Activated naive CD4-positive, alpha-beta T cell treated with anti-CD3 and anti-CD28 coated beads, Interleukin-2, amount 10 ng/mL, durations not matched to agents 7 days and 5 days (primary cell): ENCODE data around the gene GRIK4.

Experiments
- CTCF ChIA-PET: fragments of 350-600 bp; sonication (Branson Sonifier 250); formaldehyde crosslinking; loops from one replicate; lab custom pipeline; 2021; ENCODE audit warnings: antibody characterized with exemption; lab: Charles Lee
- DNase-seq: peaks from one replicate; pipeline ENCODE4 v3.0.0-alpha.2; 2020
- H3K27ac Mint-ChIP-seq: one replicate; pipeline ENCODE4 v1.8.0; 2021; ENCODE audit warnings: mild to moderate bottlenecking, moderate library complexity, mixed read lengths
- H3K27me3 Mint-ChIP-seq: one replicate; pipeline ENCODE4 v1.8.0; 2021; ENCODE audit warnings: mild to moderate bottlenecking, mixed read lengths
- H3K36me3 Mint-ChIP-seq: one replicate; pipeline ENCODE4 v1.8.0; 2021; ENCODE audit warnings: mixed read lengths
- H3K4me1 Mint-ChIP-seq: one replicate; pipeline ENCODE4 v1.8.0; 2021; ENCODE audit warnings: mixed read lengths
- H3K4me3 Mint-ChIP-seq: one replicate; pipeline ENCODE4 v1.8.0; 2021; ENCODE audit warnings: mild to moderate bottlenecking, moderate library complexity, mixed read lengths
- H3K9me3 Mint-ChIP-seq: one replicate; pipeline ENCODE4 v1.8.0; 2021; ENCODE audit warnings: mixed read lengths

GRIK4 gene

DNA sequence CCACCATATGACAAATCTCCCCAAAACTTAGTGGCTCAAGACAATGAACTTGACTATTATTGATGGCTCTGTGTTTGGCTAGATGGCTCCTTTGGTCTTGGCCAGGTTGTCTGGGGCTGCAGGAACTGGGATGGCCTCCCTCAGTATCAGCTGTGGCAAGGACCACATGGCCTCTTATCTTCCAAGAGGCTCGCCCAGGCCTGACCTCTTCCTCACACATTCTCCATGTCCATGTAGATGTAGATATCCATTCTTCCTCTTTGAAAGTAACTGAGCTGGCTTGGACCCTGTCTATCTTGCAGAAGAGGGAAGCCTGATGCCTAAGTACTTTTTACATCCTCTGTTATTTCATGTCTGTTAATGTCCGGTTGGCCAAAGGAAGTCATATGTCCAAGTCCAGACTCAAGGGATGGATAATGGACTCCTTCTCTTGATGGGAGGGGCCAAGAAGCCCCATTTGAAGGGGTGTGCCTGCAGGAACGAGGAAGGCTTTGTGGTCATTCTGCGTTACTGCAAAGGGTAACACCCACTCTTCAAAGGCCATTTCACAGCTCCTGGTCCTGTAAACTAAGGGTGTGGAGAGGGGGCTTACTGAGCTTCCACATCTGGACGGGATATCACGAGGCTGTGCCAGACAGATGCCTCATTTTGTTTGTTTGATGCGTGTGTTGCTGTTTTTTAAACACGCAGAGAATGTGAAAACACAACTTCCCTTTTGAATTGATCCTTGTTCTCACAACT lies 87.1 kb downstream of the GRIK4 start:
- Mint-ChIP-seq H3K4me3 (no peak overlapping the region), H3K27ac (no peak overlapping the region), H3K36me3 (no peaks in the 10 kb centered on the region), H3K4me1 (no peaks in the 10 kb centered on the region), H3K9me3 (no peaks in the 10 kb centered on the region), H3K27me3 (peaks cover 12% of the 10 kb centered on the region)
- CTCF ChIA-PET, result interaction anchor here (0.5 kb wide), 1 partner anchor 42 kb away, joined by 3 read pairs; no protein-coding TSS in a partner anchor
- DNase-seq, result no peak

DNA sequence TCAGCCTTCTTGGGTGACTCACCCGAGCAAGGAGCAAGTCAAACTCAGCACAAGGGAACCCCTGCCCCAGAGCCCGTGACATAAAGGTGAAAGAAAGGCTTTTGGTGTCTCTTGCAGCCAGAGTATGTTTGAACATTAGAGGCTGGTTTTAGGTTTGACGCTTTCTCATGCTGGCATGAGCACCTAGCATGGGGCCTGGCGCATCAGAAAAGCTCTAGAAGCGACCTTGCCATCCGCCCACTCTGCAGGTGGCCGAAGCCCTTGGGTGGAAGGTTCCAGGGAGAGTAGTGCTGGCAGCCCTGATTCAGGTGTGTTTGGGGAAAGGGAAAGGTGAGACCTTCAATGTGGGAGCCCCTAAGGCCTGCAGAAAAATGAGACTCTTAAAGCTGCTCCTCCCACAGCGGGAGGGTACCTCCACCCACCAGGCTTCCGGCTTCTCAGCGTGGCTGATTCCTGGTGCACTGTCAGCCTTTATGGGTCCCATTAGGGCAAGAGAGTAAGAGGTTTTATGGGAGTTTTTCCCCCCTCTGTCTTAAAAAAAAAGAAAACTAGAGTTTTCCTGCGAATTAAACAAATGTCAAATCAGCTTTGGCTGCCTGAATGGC lies 88.4 kb downstream of the GRIK4 start:
- Mint-ChIP-seq H3K4me1 (no peaks in the 10 kb centered on the region), H3K27ac (no peak overlapping the region), H3K4me3 (no peak overlapping the region), H3K36me3 (no peaks in the 10 kb centered on the region), H3K9me3 (no peaks in the 10 kb centered on the region), H3K27me3 (peaks cover 12% of the 10 kb centered on the region)
- DNase-seq, result no peak
- CTCF ChIA-PET, result no interaction called here

DNA sequence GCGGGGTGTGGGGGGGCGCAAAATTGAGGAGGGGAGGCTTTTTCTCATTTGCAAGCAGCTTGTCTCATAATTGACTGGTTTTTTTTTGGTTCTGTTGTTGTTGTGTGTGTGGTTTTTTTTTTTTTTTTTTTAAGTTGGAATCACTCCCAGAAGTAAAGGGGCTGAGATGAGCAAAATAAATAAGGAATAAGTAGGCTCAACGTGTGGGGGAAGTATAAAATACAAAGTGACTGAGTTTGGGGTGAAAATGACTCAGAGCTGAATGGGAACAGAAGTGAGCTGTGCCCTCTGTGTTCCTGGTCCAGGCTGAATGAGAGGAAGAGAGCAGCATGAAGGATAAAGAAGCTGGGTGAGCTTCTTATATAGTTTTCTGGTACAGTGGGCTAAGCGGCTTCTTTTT lies 90.0 kb downstream of the GRIK4 start:
- H3K27me3 Mint-ChIP-seq, result peaks cover 12% of the 10 kb centered on the region
- H3K4me3 Mint-ChIP-seq, result no peak overlapping the region
- no peaks in the 10 kb centered on the region for H3K4me1 Mint-ChIP-seq
- CTCF ChIA-PET, result interaction anchor here (0.7 kb wide), 1 partner anchor 85 kb away, joined by 3 read pairs; no protein-coding TSS in a partner anchor
- no peak overlapping the region for H3K27ac Mint-ChIP-seq
- no peaks in the 10 kb centered on the region for H3K9me3 Mint-ChIP-seq
- H3K36me3 Mint-ChIP-seq, result no peaks in the 10 kb centered on the region
- DNase-seq, result no peak

DNA sequence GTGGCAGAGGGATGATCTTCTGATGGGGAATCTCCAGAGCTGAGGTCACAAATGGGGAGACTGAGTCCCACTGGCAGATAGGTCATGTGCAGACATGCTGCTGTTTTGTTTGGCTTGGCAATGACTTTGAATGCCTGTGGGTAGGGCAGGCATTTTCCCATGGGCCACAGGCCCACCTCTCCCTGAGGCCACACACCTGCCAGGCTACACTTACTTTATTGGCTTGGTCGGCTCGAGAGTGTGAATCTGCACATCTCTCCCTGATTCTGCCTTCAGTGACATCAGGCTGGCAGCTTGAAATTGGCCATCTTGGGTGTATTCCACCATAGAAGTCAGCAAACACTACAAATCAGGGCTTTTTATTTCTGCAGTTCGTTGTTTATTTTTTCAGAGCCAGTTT lies 91.5 kb downstream of the GRIK4 start:
- CTCF ChIA-PET, result no interaction called here
- no peak for DNase-seq
- H3K27me3 Mint-ChIP-seq, result peaks cover 10% of the 10 kb centered on the region
- H3K4me3 Mint-ChIP-seq, result no peak overlapping the region
- H3K4me1 Mint-ChIP-seq, result no peaks in the 10 kb centered on the region
- no peaks in the 10 kb centered on the region for H3K9me3 Mint-ChIP-seq
- no peaks in the 10 kb centered on the region for H3K36me3 Mint-ChIP-seq
- no peak overlapping the region for H3K27ac Mint-ChIP-seq

DNA sequence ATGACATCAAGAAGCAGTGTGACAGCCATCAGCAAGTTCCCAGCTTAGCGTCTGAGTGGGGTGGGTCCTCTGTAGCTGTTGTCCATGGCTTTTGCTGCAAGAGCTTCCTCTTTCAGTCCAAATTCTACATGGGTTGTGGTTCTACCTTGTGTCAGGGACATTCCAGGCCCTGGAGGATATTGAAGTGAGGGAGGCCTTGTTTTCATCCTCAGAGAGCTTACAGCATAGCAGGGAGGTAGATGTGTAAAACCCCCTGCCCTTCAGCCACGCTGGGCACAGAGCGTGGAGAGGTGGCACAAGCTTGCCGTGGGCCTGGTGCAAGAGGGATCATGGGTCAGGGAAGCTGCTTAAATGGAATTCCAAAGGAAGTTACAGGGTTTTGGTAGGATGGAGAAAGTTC lies 93.9 kb downstream of the GRIK4 start:
- no peaks in the 10 kb centered on the region for H3K9me3 Mint-ChIP-seq
- no peaks in the 10 kb centered on the region for H3K36me3 Mint-ChIP-seq
- H3K27ac Mint-ChIP-seq, result no peak overlapping the region
- H3K4me3 Mint-ChIP-seq, result no peak overlapping the region
- H3K27me3 Mint-ChIP-seq, result peaks cover 8% of the 10 kb centered on the region
- H3K4me1 Mint-ChIP-seq, result no peaks in the 10 kb centered on the region
- CTCF ChIA-PET, result no interaction called here
- DNase-seq, result no peak

DNA sequence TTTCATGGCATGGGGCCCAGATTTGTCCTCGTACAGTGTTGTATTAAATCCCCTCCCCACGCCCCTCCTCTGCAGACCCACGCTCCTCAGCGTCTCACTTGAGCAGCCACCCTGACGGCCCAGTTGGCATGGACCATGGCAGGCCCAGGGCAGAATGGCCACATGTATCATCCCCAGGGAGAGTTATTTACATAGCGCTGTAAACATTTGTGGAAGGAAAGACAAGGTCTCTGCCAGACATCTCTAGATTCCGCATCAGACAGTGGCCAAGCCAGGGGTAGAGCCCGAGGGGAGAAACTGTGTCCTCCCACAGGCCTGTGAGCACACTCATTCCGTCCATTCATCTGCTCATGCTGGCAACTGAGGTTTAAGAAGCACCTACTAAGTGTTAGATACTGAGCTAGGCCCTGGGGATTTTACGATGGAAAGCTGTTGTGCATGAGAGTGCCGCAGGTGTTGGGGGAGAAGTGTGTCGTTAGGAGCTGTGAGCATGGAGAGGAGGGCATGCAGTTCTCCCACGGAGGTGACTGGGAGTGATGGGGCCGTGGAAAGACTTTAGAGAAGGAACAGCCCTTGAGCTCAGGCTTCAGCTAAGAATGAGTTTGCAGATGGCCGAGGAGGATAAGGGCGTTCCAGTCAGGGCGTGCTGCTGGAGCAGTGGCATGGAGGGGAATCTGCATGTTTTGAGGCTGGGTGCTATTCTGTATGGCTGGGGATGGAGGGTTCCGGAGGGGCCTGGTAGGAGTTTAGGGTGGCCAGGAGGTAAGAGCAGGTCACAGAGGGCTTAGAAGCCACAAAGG lies 94.9 kb downstream of the GRIK4 start:
- H3K27me3 Mint-ChIP-seq, result peaks cover 7% of the 10 kb centered on the region
- H3K27ac Mint-ChIP-seq, result no peak overlapping the region
- H3K4me1 Mint-ChIP-seq, result no peaks in the 10 kb centered on the region
- CTCF ChIA-PET, result no interaction called here
- no peaks in the 10 kb centered on the region for H3K9me3 Mint-ChIP-seq
- DNase-seq, result no peak
- no peaks in the 10 kb centered on the region for H3K36me3 Mint-ChIP-seq
- H3K4me3 Mint-ChIP-seq, result no peak overlapping the region

DNA sequence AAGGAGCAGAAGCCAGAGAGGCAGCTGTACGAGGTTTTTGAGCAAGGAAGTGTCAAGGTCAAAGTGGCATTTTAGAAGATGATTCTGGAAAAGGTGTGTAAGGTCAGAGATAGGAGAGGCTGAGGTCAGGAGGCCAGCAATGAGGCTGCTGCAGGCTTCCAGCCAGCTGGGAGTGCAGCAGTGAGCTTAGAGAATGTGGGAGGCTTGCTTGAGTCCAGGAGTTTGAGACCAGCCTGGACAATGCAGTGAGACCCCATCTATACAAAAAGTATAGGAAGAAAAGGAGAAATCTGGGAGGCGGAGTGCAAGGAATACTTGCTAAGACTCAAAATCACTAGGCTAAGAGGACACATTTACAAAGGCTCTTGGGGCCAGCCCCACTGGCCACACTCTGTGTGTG lies 96.5 kb downstream of the GRIK4 start:
- Mint-ChIP-seq H3K9me3 (no peaks in the 10 kb centered on the region), H3K4me1 (peaks cover 4% of the 10 kb centered on the region), H3K36me3 (no peaks in the 10 kb centered on the region), H3K4me3 (no peak overlapping the region), H3K27ac (no peak overlapping the region), H3K27me3 (peaks cover 6% of the 10 kb centered on the region)
- CTCF ChIA-PET, result no interaction called here
- no peak for DNase-seq

DNA sequence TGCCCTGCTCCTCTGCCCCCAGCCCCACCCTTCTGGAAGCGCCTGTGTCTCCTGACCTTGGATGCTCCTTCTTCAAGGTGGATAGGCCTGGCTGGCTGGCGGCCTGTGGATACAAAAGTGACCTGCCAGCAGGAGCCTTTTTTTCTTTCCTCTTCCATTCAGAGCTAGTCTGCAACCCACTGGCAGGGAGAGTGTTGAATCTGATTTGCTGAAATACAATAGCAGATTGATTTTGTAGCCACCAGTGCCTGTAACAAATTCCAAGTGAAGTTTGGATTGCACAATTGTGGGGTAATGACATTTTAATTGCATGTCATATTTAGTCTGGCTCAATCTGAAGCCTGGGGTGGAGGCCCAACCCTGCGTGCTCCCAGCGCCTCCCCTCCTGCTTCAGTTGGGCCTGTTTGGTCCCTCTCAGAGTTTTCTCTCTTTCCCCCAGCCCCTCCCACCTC lies 97.2 kb downstream of the GRIK4 start:
- Mint-ChIP-seq H3K27me3 (peaks cover 6% of the 10 kb centered on the region), H3K9me3 (no peaks in the 10 kb centered on the region), H3K4me3 (no peak overlapping the region), H3K36me3 (no peaks in the 10 kb centered on the region), H3K27ac (no peak overlapping the region), H3K4me1 (peaks cover 6% of the 10 kb centered on the region)
- CTCF ChIA-PET, result no interaction called here
- no peak for DNase-seq

DNA sequence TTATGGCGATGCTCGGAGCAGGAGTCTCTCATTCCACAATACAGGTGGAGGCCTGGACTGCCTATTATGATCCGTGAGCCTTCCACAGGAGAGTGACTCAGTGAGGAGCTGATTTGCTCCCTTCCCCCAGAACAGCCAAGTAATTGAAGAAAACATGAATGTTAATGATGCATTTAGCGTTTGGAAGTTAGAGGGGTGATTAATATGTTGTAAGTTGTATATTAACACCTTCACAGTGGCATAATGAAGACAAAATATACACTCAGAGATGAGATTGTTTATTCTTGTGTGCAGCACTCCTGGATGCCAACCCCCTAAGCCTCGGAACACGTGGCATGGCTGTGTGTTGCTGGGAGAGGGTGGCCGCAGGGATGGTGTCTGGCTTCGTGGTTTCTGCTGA lies 98.6 kb downstream of the GRIK4 start:
- Mint-ChIP-seq H3K36me3 (no peaks in the 10 kb centered on the region), H3K4me3 (no peak overlapping the region), H3K27me3 (peaks cover 6% of the 10 kb centered on the region), H3K27ac (no peak overlapping the region), H3K9me3 (no peaks in the 10 kb centered on the region), H3K4me1 (peaks cover 6% of the 10 kb centered on the region)
- CTCF ChIA-PET, result no interaction called here
- DNase-seq, result no peak

DNA sequence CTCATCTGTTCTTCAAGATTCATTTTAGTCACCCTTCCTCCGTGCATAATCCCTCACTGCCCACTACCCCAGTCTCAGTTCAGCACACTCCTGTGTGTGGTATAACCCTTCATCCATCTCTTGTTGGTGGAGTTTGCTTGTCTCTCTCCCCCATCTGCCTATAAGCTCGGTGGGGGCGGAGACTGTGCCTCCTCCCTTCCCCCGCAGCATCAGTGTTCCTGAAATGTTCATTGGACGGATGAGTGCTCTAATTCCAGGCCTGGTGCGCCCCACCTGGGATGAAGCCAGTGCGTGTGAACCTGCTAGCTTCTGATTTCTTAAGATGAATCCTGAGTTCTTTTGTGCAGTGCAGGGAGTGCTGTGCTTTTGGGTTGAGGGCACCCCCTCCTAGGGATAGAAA lies 100.0 kb downstream of the GRIK4 start:
- Mint-ChIP-seq H3K4me3 (no peak overlapping the region), H3K27me3 (peaks cover 6% of the 10 kb centered on the region)
- CTCF ChIA-PET, result no interaction called here

DNA sequence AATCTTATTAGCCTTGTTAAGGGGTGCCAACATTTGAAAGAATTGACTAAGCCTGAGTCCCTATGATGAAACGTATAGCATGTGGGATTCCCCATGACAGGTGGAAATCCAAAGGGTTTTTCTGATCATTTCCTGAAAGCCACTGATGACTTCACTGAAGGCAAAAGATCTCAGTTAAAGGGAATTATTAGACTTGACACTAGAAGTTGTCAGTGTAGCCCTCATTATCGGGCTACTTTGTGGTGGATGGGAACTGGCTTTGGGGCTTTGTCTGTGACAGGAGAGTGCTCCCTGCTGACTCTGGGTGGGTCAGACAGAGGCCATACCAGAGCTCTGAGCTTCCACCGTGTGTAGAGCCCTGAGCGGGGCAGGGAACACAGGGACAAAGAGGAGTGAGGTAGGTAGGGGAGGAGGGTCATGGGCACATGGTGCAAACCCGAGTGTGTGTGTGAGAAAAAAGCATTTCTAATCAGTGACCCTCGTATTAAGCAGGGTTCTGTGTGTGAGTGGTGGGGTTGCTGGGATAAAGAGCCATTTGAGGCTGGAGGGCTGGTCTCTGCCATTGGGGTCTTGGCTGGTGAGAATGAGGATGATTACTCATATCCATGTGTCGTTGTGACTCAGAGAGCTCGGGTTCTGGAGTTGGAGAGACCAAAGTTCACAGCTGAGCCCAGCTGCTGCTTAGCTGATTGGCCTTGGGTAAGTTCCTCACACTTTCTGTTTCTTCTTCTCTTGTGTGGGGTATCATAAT lies 101.1 kb downstream of the GRIK4 start:
- DNase-seq, result no peak
- Mint-ChIP-seq H3K27me3 (peaks cover 4% of the 10 kb centered on the region), H3K27ac (no peak overlapping the region)

More for the DNA sequence above, 100.0 kb downstream of the GRIK4 start:
- Mint-ChIP-seq H3K36me3 (no peaks in the 10 kb centered on the region), H3K9me3 (peaks cover 3% of the 10 kb centered on the region), H3K27ac (no peak overlapping the region), H3K4me1 (peaks cover 6% of the 10 kb centered on the region)
- no peak for DNase-seq

DNA sequence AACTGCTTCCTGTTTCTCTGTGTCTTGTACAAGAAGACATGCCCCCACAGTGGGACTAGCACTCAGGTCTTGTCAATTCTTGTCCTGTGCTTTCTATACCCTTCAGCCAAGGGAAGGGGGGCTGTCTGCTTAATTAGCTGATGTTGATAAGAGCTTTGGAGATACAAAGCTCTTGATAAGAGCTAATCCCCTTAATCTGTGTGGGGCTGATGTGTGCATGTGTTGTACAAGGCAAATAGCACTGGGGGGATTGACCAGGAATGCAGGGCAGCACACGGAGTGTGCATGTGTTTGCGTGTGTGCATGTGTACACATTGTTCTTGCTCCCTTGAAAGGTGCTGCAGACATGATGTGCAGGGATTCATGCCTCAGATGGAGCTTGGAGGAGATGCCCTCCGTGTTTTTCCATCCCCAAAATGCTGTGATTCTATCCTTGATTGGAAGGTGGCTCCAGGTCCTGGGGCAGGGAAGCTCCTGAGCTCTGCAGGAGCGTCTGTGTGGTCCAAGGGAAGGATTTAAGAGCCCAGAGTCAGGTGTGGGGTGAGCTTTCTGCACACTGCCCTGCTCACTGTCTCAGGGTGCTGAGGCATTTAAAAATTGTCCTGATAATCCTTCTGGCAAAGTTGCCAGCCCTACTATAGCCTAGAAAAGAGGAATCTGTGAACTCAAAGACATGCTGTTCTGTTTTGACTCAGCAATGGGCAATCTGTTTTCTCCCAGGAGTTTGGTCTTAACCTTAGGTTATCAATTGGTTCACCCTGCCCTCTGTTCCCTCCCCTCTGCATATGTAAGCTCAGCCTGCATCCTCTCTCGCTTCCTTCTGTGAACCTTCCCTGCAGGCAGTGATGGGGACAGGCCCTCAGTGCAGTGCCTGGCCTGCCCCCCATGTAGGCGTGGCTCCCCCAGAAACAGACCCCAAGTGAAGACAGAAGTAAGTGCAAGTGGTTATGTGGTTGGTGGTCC lies 102.0 kb downstream of the GRIK4 start:
- H3K27me3 Mint-ChIP-seq, result peaks cover 4% of the 10 kb centered on the region
- CTCF ChIA-PET, result no interaction called here
- H3K27ac Mint-ChIP-seq, result no peak overlapping the region
- DNase-seq, result no peak
- H3K4me1 Mint-ChIP-seq, result peaks cover 6% of the 10 kb centered on the region
- H3K36me3 Mint-ChIP-seq, result no peaks in the 10 kb centered on the region
- no peak overlapping the region for H3K4me3 Mint-ChIP-seq
- H3K9me3 Mint-ChIP-seq, result peaks cover 12% of the 10 kb centered on the region

More for the DNA sequence above, 101.1 kb downstream of the GRIK4 start:
- peaks cover 6% of the 10 kb centered on the region for H3K4me1 Mint-ChIP-seq
- H3K9me3 Mint-ChIP-seq, result peaks cover 6% of the 10 kb centered on the region
- H3K36me3 Mint-ChIP-seq, result no peaks in the 10 kb centered on the region
- CTCF ChIA-PET, result interaction anchor here (0.5 kb wide), 1 partner anchor 238 kb away, joined by 3 read pairs; no protein-coding TSS in a partner anchor
- no peak overlapping the region for H3K4me3 Mint-ChIP-seq

DNA sequence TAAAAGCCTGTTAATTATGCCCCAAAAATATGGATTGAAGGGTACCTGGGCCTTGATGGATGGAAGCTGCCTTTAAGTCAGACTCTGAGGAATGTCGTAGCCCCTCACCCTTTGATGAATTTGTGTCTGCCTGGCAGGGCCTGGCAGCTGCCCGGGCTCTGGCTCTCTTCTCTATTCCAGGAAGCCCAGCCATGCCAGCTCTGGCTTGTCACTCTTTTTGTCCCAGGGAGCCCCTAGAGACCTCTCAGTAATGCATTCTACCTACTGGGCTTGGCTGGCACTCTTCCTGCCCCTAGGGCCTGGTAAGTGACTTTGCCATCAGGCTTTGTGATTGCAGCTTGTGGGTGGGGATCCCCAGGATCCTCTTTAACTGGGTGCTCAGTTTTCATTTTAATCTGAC lies 103.8 kb downstream of the GRIK4 start:
- H3K27me3 Mint-ChIP-seq, result peaks cover 4% of the 10 kb centered on the region
- no peak overlapping the region for H3K27ac Mint-ChIP-seq
- DNase-seq, result no peak
- H3K36me3 Mint-ChIP-seq, result no peaks in the 10 kb centered on the region
- H3K4me3 Mint-ChIP-seq, result no peak overlapping the region
- CTCF ChIA-PET, result no interaction called here
- peaks cover 6% of the 10 kb centered on the region for H3K4me1 Mint-ChIP-seq
- H3K9me3 Mint-ChIP-seq, result peaks cover 17% of the 10 kb centered on the region
